ENCODE data around the gene OBSCN.

DNA sequence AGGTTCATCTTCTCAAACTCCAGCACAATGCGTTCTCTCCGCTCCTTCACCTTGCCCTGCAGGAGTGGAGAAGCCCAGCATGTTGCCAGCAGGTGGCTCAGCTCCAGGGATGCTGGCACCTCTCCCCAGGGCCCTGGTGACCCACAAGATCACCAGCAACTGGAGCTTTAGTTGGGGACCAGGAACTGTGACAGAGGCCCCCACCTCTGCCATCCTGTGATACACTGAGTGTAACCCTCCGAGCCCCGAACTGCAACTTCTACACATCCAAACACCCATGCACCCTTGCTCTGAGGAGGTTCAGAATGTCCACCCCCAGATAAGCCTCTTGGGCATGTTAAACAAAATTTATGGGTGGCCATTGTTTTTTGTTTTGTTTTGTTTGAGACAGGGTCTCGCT lies 203.3 kb downstream of the OBSCN start:
- TF ChIP-seq, protein P1, sequence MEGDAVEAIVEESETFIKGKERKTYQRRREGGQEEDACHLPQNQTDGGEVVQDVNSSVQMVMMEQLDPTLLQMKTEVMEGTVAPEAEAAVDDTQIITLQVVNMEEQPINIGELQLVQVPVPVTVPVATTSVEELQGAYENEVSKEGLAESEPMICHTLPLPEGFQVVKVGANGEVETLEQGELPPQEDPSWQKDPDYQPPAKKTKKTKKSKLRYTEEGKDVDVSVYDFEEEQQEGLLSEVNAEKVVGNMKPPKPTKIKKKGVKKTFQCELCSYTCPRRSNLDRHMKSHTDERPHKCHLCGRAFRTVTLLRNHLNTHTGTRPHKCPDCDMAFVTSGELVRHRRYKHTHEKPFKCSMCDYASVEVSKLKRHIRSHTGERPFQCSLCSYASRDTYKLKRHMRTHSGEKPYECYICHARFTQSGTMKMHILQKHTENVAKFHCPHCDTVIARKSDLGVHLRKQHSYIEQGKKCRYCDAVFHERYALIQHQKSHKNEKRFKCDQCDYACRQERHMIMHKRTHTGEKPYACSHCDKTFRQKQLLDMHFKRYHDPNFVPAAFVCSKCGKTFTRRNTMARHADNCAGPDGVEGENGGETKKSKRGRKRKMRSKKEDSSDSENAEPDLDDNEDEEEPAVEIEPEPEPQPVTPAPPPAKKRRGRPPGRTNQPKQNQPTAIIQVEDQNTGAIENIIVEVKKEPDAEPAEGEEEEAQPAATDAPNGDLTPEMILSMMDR (IDR thresholded peaks at IDR 0.05) = no peak
- TF ChIP-seq POLR2A (IDR thresholded peaks at IDR 0.05) = no peak
